ENCODE data around the gene GPD1L.
A peak's percentile ranks its signal among the peaks of the same experiment; 100 is the strongest.
"Not testable (repeated sequence)": the region's sequence is repeated elsewhere in the genome, so short reads cannot be mapped to it uniquely, and the experiment has no call there.

The GPD1L gene

GRCh38 chr3:32106132-32106928 lies at the start of gene GPD1L:
Gene GPD1L, plus strand, starts transcription at chr3:32106620. Its CDS starts 92 bp downstream, at chr3:32106712.
- peak; percentile 74 to 83 for DNase-seq (ENCODE audit: low read depth in 2 of 2)

GRCh38 chr3:32058465-32058864 lies 48.0 kb upstream of the GPD1L start:
- DNase-seq (ENCODE audit: low read depth in 2 of 2), result not testable (repeated sequence)

- DNase-seq (ENCODE audit: low read depth in 2 of 2), result no peak
These were observed 43.4 kb upstream of the GPD1L start for GRCh38 chr3:32062950-32063582.

GRCh38 chr3:32066686-32067085 lies 39.7 kb upstream of the GPD1L start:
- no peak for DNase-seq (ENCODE audit: low read depth in 2 of 2)

GRCh38 chr3:32074194-32074593 lies 32.2 kb upstream of the GPD1L start:
- DNase-seq (ENCODE audit: low read depth in 2 of 2), result not testable (repeated sequence)

- DNase-seq (ENCODE audit: low read depth in 2 of 2), result no peak
These were observed 29.9 kb upstream of the GPD1L start for GRCh38 chr3:32076566-32076965.

GRCh38 chr3:32077260-32078084 lies 28.9 kb upstream of the GPD1L start:
- DNase-seq (ENCODE audit: low read depth in 2 of 2), result no peak

GRCh38 chr3:32078085-32078634 lies 28.3 kb upstream of the GPD1L start:
- DNase-seq (ENCODE audit: low read depth in 2 of 2), result no peak

- no peak for DNase-seq (ENCODE audit: low read depth in 2 of 2)
These were observed 27.6 kb upstream of the GPD1L start for GRCh38 chr3:32078864-32079263.

GRCh38 chr3:32082721-32083120 lies 23.7 kb upstream of the GPD1L start:
- DNase-seq (ENCODE audit: low read depth in 2 of 2), result no peak

GRCh38 chr3:32083702-32084270 lies 22.6 kb upstream of the GPD1L start:
- no peak for DNase-seq (ENCODE audit: low read depth in 2 of 2)

GRCh38 chr3:32084870-32085269 lies 21.6 kb upstream of the GPD1L start:
- DNase-seq (ENCODE audit: low read depth in 2 of 2), result no peak

GRCh38 chr3:32086464-32086863 lies 20.0 kb upstream of the GPD1L start:
- DNase-seq (ENCODE audit: low read depth in 2 of 2), result no peak

- no peak for DNase-seq (ENCODE audit: low read depth in 2 of 2)
These were observed 16.9 kb upstream of the GPD1L start for GRCh38 chr3:32089476-32089875.

- DNase-seq (ENCODE audit: low read depth in 2 of 2), result no peak
These were observed 13.2 kb upstream of the GPD1L start for GRCh38 chr3:32093204-32093603.

- DNase-seq (ENCODE audit: low read depth in 2 of 2), result no peak
These were observed 11.0 kb upstream of the GPD1L start for GRCh38 chr3:32095431-32095830.

- DNase-seq (ENCODE audit: low read depth in 2 of 2), result no peak
These were observed 8.7 kb upstream of the GPD1L start for GRCh38 chr3:32097768-32098167.

GRCh38 chr3:32098528-32098927 lies 7.9 kb upstream of the GPD1L start:
- no peak for DNase-seq (ENCODE audit: low read depth in 2 of 2)

- no peak for DNase-seq (ENCODE audit: low read depth in 2 of 2)
These were observed 6.0 kb upstream of the GPD1L start for GRCh38 chr3:32100465-32100864.

- no peak for DNase-seq (ENCODE audit: low read depth in 2 of 2)
These were observed 4.1 kb upstream of the GPD1L start for GRCh38 chr3:32102289-32102688.

GRCh38 chr3:32104492-32104891 lies 1.9 kb upstream of the GPD1L start:
- DNase-seq (ENCODE audit: low read depth in 2 of 2), result no peak
